Lower lobe of right lung (tissue), 2 donors: ENCODE results near the gene RNF26. TPM values are rescaled to one million over a fixed set of nuclear protein-coding genes. Genes with fewer than 3 reads are reported as not detected.

Experiments
- ATAC-seq, 2 donors: fragments of 200-7000 bp; cut with Tn5 transposase; one replicate each; pipeline ENCODE4 v1.9.1; 2020 to 2022; ENCODE audit warnings: mild to moderate bottlenecking in 2 of 2, moderate library complexity in 2 of 2
- DNase-seq: peaks from one replicate; pipeline ENCODE4 v3.0.0-alpha.2; 2020
- H3K27ac ChIP-seq: fragments of 200-600 bp; one replicate; pipeline ENCODE4 v1.8.0; 2022
- H3K27me3 ChIP-seq: fragments of 200-600 bp; one replicate; pipeline ENCODE4 v1.8.0; 2022; ENCODE audit warnings: low read depth
- H3K36me3 ChIP-seq: fragments of 200-600 bp; one replicate; pipeline ENCODE4 v1.8.0; 2022; ENCODE audit warnings: mild to moderate bottlenecking
- H3K4me1 ChIP-seq: fragments of 200-600 bp; one replicate; pipeline ENCODE4 v1.8.0; 2022
- H3K4me3 ChIP-seq: fragments of 200-600 bp; one replicate; pipeline ENCODE4 v1.8.0; 2022; ENCODE audit warnings: mild to moderate bottlenecking
- H3K9me3 ChIP-seq: fragments of 200-600 bp; one replicate; pipeline ENCODE4 v1.8.0; 2022
- intact Hi-C: fragments of 100-400 bp; cut with DNase I; formaldehyde crosslinking; loops from one replicate; pipeline ENCODE4 v1.11.0; 2022
- total RNA-seq: library from RNA; stranded (reverse); fragmentation: NEBNext Ultra II Directional; extraction: Animal tissue kit (Norgen Biotek cat#: 25700); gene quantifications from one replicate; pipeline ENCODE4 v1.2.1, GENCODE V29; 2021
- TF ChIP-seq, protein P1 (sequence below): fragments of 200-600 bp; IDR thresholded peaks from one replicate; pipeline ENCODE4 v1.8.0; 2022; ENCODE audit warnings: antibody characterized with exemption, mild to moderate bottlenecking
- donor health status: DM: no; HTN: yes; CAD: no; lungs with severe emphysema.

RNF26 gene
- total RNA-seq, 1 donor from 2014 or later = 19.3 TPM

- Histone ChIP-seq H3K4me1 (peaks cover 18% of the 10 kb centered on the region), H3K27ac (no peak overlapping the region), H3K36me3 (peaks cover 12% of the 10 kb centered on the region), H3K9me3 (no peaks in the 10 kb centered on the region), H3K27me3 (no peaks in the 10 kb centered on the region), H3K4me3 (no peak overlapping the region)
- ATAC-seq = no peak
- TF ChIP-seq, protein P1, sequence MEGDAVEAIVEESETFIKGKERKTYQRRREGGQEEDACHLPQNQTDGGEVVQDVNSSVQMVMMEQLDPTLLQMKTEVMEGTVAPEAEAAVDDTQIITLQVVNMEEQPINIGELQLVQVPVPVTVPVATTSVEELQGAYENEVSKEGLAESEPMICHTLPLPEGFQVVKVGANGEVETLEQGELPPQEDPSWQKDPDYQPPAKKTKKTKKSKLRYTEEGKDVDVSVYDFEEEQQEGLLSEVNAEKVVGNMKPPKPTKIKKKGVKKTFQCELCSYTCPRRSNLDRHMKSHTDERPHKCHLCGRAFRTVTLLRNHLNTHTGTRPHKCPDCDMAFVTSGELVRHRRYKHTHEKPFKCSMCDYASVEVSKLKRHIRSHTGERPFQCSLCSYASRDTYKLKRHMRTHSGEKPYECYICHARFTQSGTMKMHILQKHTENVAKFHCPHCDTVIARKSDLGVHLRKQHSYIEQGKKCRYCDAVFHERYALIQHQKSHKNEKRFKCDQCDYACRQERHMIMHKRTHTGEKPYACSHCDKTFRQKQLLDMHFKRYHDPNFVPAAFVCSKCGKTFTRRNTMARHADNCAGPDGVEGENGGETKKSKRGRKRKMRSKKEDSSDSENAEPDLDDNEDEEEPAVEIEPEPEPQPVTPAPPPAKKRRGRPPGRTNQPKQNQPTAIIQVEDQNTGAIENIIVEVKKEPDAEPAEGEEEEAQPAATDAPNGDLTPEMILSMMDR = no peak
- no peak for DNase-seq
- intact Hi-C loops = no loop called here
Measured at GRCh38 chr11:119332111-119332765, 2.1 kb upstream of the RNF26 start.

DNA sequence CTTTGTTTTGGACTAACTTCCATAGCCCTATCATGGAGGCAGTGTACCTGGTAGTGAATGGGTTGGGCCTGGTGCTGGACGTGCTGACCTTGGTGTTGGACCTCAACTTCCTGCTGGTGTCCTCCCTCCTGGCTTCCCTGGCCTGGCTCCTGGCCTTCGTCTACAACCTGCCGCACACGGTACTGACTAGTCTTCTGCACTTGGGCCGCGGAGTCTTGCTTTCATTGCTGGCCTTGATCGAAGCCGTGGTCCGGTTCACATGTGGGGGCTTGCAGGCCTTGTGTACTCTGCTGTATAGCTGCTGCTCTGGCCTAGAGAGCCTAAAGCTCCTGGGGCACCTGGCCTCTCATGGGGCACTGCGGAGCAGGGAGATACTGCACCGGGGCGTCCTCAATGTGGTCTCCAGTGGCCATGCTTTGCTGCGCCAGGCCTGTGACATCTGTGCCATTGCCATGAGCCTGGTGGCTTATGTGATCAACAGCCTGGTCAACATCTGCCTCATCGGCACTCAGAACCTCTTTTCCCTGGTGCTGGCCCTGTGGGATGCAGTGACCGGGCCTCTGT, 846 bp downstream of the RNF26 start:
- DNase-seq = no peak
- TF ChIP-seq, protein P1 = no peak
- Histone ChIP-seq H3K27me3 (peaks cover 9% of the 10 kb centered on the region), H3K27ac (no peak overlapping the region), H3K4me1 (peaks cover 44% of the 10 kb centered on the region), H3K36me3 (peaks cover 13% of the 10 kb centered on the region), H3K4me3 (peak overlapping the region; percentile 93), H3K9me3 (no peaks in the 10 kb centered on the region)
- no peak for ATAC-seq
- intact Hi-C loops = no loop called here

- ATAC-seq (no peak), DNase-seq (peak; percentile 45)
- H3K4me1 ChIP-seq = peaks cover 51% of the 10 kb centered on the region
- H3K9me3 ChIP-seq = no peaks in the 10 kb centered on the region
- peaks cover 13% of the 10 kb centered on the region for H3K36me3 ChIP-seq
- H3K27me3 ChIP-seq = peaks cover 13% of the 10 kb centered on the region
- intact Hi-C loops = no loop called here
- H3K27ac ChIP-seq = no peak overlapping the region
- TF ChIP-seq, protein P1 = no peak
- H3K4me3 ChIP-seq = no peak overlapping the region
Measured at GRCh38 chr11:119335655-119336543, 1.6 kb downstream of the RNF26 start.

- intact Hi-C loops = no loop called here
- peaks cover 13% of the 10 kb centered on the region for H3K36me3 ChIP-seq
- peaks cover 60% of the 10 kb centered on the region for H3K4me1 ChIP-seq
- H3K4me3 ChIP-seq = no peak overlapping the region
- ATAC-seq (no peak), DNase-seq (no peak)
- no peak overlapping the region for H3K27ac ChIP-seq
- no peaks in the 10 kb centered on the region for H3K9me3 ChIP-seq
- TF ChIP-seq, protein P1 = no peak
- H3K27me3 ChIP-seq = peaks cover 13% of the 10 kb centered on the region
Measured at GRCh38 chr11:119336744-119337469, 2.6 kb downstream of the RNF26 start.
